GM06990 (cell line): ENCODE results near the gene CLEC20A.

Experiments used
- DNase-seq: peaks from one replicate; pipeline ENCODE4 v3.0.0-alpha.2; 2011; ENCODE audit not compliant: insufficient read length; ENCODE audit errors: extremely low read depth
- H3K27me3 ChIP-seq: replicated peaks from 2 replicates; pipeline ENCODE4 v1.6.0; 2011; ENCODE audit warnings: low read length; ENCODE audit not compliant: control insufficient read depth, insufficient read depth
- H3K36me3 ChIP-seq: 2 replicates; pipeline ENCODE4 v1.5.1; 2011; ENCODE audit warnings: low read length; ENCODE audit not compliant: control insufficient read depth, insufficient read depth
- H3K4me3 ChIP-seq: replicated peaks from 2 replicates; pipeline ENCODE4 v1.5.1; 2011; ENCODE audit warnings: low read depth, mild to moderate bottlenecking, control low read depth, low read length
- CTCF ChIP-seq: IDR thresholded peaks from 2 replicates; pipeline ENCODE4 v1.5.1; 2011; ENCODE audit warnings: low read length, control low read depth, mild to moderate bottlenecking, inconsistent platforms; ENCODE audit not compliant: insufficient read depth, poor library complexity, severe bottlenecking

CLEC20A gene

GRCh38 chr1:178464141-178464540 lies 32.6 kb downstream of the CLEC20A start:
- Histone ChIP-seq H3K4me3 (no peak overlapping the region), H3K27me3 (no peaks in the 10 kb centered on the region), H3K36me3 (no peaks in the 10 kb centered on the region)
- no peak for DNase-seq
- no peak for TF ChIP-seq CTCF

GRCh38 chr1:178461701-178462100 lies 35.1 kb downstream of the CLEC20A start:
- H3K27me3 ChIP-seq = no peaks in the 10 kb centered on the region
- no peaks in the 10 kb centered on the region for H3K36me3 ChIP-seq
- H3K4me3 ChIP-seq = no peak overlapping the region
- no peak for TF ChIP-seq CTCF
- no peak for DNase-seq

GRCh38 chr1:178461104-178461503 lies 35.7 kb downstream of the CLEC20A start:
- no peak for DNase-seq

DNA sequence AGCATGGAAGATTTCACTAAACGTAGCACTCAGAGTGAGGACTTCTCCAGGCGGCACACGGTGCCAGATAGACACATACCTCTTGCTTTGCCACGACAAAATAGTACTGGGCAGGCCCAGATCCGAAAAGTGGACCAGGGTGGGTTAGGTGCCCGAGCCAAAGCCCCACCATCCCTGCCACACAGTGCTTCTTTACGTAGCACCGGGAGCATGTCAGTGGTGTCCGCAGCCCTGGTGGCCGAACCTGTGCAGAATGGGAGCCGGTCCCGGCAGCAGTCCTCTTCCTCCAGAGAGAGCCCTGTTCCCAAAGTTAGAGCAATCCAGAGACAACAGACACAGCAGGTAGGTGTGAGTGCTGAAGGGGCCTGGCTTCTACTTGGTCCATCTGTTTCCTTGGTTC lies 38.6 kb downstream of the CLEC20A start:
- Histone ChIP-seq H3K36me3 (no peaks in the 10 kb centered on the region), H3K27me3 (no peaks in the 10 kb centered on the region), H3K4me3 (no peak overlapping the region)
- no peak for DNase-seq
- no peak for TF ChIP-seq CTCF

More at GRCh38 chr1:178461104-178461503, 35.7 kb downstream of the CLEC20A start:
- H3K27me3 ChIP-seq = no peaks in the 10 kb centered on the region
- H3K36me3 ChIP-seq = no peaks in the 10 kb centered on the region
- H3K4me3 ChIP-seq = no peak overlapping the region
- no peak for TF ChIP-seq CTCF

DNA sequence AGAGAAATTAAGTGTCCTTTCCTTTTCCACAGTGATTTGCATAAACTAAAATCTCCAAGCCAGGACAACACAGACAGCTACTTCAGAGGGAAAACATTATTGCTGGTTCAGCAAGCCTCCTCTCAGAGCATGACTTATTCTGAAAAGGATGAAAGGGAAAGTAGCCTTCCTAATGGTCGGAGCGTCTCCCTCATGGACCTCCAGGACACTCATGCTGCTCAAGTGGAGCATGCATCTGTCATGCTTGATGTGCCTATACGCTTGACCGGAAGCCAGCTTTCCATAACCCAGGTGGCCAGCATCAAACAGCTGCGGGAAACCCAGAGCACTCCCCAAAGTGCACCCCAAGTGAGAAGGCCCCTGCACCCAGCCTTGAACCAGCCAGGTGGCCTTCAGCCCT lies 39.1 kb downstream of the CLEC20A start:
- no peak overlapping the region for H3K4me3 ChIP-seq
- H3K36me3 ChIP-seq = no peaks in the 10 kb centered on the region
- no peaks in the 10 kb centered on the region for H3K27me3 ChIP-seq
- DNase-seq = no peak
- no peak for TF ChIP-seq CTCF

DNA sequence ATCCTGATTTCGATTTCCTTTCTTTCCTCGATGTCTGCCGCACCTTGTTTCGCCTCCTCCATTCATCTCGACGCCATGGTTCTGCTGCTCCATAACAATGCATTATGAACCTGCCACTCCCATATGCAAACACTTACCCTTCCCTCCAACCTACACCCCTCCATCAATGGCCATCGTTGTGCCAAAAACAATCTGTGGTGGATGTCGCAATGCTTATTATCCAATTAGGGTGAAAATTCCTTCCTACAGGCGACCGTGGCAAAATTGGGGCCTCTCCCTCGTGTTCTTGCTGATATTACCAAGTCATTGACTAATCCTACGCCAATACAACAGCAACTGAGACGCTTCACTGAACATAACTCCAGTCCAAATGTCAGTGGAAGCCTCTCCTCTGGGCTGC lies 40.3 kb downstream of the CLEC20A start:
- no peak for DNase-seq
- H3K27me3 ChIP-seq = no peaks in the 10 kb centered on the region; the same call in 1 of the 2 replicates
- H3K36me3 ChIP-seq = no peaks in the 10 kb centered on the region
- H3K4me3 ChIP-seq = no peak overlapping the region
- TF ChIP-seq CTCF = no peak
